Measurements from ENCODE around the gene CARD11.

DNA sequence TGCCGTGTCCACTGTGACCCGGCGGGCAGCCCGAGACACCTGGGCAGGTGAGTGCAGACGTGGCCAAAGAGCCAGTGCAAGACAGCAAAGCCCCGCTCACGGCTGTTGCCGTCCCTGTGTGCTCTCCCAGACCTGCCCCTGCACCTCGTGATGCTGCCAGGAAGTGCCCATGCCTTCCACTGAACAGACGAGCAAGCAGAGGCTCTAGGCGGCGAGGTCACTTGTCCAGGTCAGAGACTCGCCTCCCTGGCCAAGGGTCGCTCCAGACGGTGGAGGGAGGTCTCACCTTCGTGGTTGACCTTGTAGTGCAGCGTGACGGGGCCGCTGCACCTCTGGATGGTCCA is 121.3 kb downstream of the CARD11 start:
- TF ChIP-seq, protein P1, sequence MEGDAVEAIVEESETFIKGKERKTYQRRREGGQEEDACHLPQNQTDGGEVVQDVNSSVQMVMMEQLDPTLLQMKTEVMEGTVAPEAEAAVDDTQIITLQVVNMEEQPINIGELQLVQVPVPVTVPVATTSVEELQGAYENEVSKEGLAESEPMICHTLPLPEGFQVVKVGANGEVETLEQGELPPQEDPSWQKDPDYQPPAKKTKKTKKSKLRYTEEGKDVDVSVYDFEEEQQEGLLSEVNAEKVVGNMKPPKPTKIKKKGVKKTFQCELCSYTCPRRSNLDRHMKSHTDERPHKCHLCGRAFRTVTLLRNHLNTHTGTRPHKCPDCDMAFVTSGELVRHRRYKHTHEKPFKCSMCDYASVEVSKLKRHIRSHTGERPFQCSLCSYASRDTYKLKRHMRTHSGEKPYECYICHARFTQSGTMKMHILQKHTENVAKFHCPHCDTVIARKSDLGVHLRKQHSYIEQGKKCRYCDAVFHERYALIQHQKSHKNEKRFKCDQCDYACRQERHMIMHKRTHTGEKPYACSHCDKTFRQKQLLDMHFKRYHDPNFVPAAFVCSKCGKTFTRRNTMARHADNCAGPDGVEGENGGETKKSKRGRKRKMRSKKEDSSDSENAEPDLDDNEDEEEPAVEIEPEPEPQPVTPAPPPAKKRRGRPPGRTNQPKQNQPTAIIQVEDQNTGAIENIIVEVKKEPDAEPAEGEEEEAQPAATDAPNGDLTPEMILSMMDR (conservative IDR thresholded peaks at IDR 0.05; ENCODE audit: low read depth in 2 of 2), result no peak
- TF ChIP-seq CREB1 (CRISPR knock-in tag; IDR thresholded peaks at IDR 0.05; ENCODE audit: low read depth) (no peak), POLR2AphosphoS5 (IDR thresholded peaks at IDR 0.05; ENCODE audit: low read depth) (no peak), EZH2 (IDR thresholded peaks at IDR 0.05; ENCODE audit: low read depth, unreplicated experiment) (no peak), EZH2phosphoT487 (IDR thresholded peaks at IDR 0.05; ENCODE audit: unreplicated experiment) (no peak)
- TF ChIP-seq, protein P2, sequence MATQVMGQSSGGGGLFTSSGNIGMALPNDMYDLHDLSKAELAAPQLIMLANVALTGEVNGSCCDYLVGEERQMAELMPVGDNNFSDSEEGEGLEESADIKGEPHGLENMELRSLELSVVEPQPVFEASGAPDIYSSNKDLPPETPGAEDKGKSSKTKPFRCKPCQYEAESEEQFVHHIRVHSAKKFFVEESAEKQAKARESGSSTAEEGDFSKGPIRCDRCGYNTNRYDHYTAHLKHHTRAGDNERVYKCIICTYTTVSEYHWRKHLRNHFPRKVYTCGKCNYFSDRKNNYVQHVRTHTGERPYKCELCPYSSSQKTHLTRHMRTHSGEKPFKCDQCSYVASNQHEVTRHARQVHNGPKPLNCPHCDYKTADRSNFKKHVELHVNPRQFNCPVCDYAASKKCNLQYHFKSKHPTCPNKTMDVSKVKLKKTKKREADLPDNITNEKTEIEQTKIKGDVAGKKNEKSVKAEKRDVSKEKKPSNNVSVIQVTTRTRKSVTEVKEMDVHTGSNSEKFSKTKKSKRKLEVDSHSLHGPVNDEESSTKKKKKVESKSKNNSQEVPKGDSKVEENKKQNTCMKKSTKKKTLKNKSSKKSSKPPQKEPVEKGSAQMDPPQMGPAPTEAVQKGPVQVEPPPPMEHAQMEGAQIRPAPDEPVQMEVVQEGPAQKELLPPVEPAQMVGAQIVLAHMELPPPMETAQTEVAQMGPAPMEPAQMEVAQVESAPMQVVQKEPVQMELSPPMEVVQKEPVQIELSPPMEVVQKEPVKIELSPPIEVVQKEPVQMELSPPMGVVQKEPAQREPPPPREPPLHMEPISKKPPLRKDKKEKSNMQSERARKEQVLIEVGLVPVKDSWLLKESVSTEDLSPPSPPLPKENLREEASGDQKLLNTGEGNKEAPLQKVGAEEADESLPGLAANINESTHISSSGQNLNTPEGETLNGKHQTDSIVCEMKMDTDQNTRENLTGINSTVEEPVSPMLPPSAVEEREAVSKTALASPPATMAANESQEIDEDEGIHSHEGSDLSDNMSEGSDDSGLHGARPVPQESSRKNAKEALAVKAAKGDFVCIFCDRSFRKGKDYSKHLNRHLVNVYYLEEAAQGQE (IDR thresholded peaks at IDR 0.05; ENCODE audit: unreplicated experiment), result no peak
- TF ChIP-seq, protein P3, sequence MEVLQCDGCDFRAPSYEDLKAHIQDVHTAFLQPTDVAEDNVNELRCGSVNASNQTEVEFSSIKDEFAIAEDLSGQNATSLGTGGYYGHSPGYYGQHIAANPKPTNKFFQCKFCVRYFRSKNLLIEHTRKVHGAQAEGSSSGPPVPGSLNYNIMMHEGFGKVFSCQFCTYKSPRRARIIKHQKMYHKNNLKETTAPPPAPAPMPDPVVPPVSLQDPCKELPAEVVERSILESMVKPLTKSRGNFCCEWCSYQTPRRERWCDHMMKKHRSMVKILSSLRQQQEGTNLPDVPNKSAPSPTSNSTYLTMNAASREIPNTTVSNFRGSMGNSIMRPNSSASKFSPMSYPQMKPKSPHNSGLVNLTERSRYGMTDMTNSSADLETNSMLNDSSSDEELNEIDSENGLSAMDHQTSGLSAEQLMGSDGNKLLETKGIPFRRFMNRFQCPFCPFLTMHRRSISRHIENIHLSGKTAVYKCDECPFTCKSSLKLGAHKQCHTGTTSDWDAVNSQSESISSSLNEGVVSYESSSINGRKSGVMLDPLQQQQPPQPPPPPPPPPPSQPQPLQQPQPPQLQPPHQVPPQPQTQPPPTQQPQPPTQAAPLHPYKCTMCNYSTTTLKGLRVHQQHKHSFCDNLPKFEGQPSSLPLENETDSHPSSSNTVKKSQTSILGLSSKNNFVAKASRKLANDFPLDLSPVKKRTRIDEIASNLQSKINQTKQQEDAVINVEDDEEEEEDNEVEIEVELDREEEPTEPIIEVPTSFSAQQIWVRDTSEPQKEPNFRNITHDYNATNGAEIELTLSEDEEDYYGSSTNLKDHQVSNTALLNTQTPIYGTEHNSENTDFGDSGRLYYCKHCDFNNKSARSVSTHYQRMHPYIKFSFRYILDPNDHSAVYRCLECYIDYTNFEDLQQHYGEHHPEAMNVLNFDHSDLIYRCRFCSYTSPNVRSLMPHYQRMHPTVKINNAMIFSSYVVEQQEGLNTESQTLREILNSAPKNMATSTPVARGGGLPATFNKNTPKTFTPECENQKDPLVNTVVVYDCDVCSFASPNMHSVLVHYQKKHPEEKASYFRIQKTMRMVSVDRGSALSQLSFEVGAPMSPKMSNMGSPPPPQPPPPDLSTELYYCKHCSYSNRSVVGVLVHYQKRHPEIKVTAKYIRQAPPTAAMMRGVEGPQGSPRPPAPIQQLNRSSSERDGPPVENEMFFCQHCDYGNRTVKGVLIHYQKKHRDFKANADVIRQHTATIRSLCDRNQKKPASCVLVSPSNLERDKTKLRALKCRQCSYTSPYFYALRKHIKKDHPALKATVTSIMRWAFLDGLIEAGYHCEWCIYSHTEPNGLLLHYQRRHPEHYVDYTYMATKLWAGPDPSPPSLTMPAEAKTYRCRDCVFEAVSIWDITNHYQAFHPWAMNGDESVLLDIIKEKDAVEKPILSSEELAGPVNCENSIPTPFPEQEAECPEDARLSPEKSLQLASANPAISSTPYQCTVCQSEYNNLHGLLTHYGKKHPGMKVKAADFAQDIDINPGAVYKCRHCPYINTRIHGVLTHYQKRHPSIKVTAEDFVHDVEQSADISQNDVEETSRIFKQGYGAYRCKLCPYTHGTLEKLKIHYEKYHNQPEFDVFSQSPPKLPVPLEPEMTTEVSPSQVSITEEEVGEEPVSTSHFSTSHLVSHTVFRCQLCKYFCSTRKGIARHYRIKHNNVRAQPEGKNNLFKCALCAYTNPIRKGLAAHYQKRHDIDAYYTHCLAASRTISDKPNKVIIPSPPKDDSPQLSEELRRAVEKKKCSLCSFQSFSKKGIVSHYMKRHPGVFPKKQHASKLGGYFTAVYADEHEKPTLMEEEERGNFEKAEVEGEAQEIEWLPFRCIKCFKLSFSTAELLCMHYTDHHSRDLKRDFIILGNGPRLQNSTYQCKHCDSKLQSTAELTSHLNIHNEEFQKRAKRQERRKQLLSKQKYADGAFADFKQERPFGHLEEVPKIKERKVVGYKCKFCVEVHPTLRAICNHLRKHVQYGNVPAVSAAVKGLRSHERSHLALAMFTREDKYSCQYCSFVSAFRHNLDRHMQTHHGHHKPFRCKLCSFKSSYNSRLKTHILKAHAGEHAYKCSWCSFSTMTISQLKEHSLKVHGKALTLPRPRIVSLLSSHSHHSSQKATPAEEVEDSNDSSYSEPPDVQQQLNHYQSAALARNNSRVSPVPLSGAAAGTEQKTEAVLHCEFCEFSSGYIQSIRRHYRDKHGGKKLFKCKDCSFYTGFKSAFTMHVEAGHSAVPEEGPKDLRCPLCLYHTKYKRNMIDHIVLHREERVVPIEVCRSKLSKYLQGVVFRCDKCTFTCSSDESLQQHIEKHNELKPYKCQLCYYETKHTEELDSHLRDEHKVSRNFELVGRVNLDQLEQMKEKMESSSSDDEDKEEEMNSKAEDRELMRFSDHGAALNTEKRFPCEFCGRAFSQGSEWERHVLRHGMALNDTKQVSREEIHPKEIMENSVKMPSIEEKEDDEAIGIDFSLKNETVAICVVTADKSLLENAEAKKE (CRISPR knock-in tag; IDR thresholded peaks at IDR 0.05), result no peak
